GM13977 (cell line): Measurements from ENCODE around the gene CD2AP.

Experiments
- DNase-seq: peaks from one replicate; pipeline ENCODE4 v3.0.0; 2012; ENCODE audit warnings: low spot score
- CTCF ChIP-seq: IDR thresholded peaks from 2 replicates; pipeline ENCODE4 v1.5.1; 2012; ENCODE audit warnings: mild to moderate bottlenecking, control low read depth; ENCODE audit not compliant: insufficient read depth; ENCODE audit errors: extremely low read depth, missing control alignments
- in situ Hi-C: fragments of 300-500 bp; cut with MboI; formaldehyde crosslinking; loops from one replicate; pipeline ENCODE4 v1.12.0; 2022; ENCODE audit warnings: low sequenced_read_pairs, low pct_unique_long_range_greater_than_20kb, mixed read lengths, inconsistent platforms; ENCODE audit not compliant: unreplicated experiment

CD2AP gene

GRCh38 chr6:47483853-47484546 is 6.4 kb downstream of the CD2AP start:
- in situ Hi-C loops, result no loop called here
- no peak for TF ChIP-seq CTCF
- no peak for DNase-seq

GRCh38 chr6:47484616-47485015 is 7.0 kb downstream of the CD2AP start:
- in situ Hi-C loops, result no loop called here
- no peak for TF ChIP-seq CTCF
- DNase-seq, result no peak

GRCh38 chr6:47485083-47485482 is 7.5 kb downstream of the CD2AP start:
- no peak for DNase-seq
- in situ Hi-C loops, result no loop called here
- TF ChIP-seq CTCF, result no peak

- in situ Hi-C loops, result no loop called here
- DNase-seq, result no peak
- no peak for TF ChIP-seq CTCF
Measured at GRCh38 chr6:47485491-47486135, 8.0 kb downstream of the CD2AP start.

GRCh38 chr6:47489995-47490394 is 12.4 kb downstream of the CD2AP start:
- no peak for TF ChIP-seq CTCF
- no peak for DNase-seq
- in situ Hi-C loops, result no loop called here

- in situ Hi-C loops, result no loop called here
- TF ChIP-seq CTCF, result no peak
Measured at GRCh38 chr6:47490676-47491075, 13.1 kb downstream of the CD2AP start.

More at GRCh38 chr6:47490676-47491075, 13.1 kb downstream of the CD2AP start:
- no peak for DNase-seq
